GM19468 (cell line): ENCODE results near the gene ZFP14.
"Not testable (repeated sequence)": the region's sequence is repeated elsewhere in the genome, so short reads cannot be mapped to it uniquely, and the experiment has no call there.

ENCODE experiments used
- ATAC-seq: cut with Tn5 transposase; IDR thresholded peaks from one replicate; pipeline ENCODE4 v1.9.1; 2021; ENCODE audit warnings: mild to moderate bottlenecking, moderate library complexity, moderate number of reproducible peaks; ENCODE audit not compliant: unreplicated experiment; ENCODE audit errors: extremely low read depth

Gene ZFP14

DNA sequence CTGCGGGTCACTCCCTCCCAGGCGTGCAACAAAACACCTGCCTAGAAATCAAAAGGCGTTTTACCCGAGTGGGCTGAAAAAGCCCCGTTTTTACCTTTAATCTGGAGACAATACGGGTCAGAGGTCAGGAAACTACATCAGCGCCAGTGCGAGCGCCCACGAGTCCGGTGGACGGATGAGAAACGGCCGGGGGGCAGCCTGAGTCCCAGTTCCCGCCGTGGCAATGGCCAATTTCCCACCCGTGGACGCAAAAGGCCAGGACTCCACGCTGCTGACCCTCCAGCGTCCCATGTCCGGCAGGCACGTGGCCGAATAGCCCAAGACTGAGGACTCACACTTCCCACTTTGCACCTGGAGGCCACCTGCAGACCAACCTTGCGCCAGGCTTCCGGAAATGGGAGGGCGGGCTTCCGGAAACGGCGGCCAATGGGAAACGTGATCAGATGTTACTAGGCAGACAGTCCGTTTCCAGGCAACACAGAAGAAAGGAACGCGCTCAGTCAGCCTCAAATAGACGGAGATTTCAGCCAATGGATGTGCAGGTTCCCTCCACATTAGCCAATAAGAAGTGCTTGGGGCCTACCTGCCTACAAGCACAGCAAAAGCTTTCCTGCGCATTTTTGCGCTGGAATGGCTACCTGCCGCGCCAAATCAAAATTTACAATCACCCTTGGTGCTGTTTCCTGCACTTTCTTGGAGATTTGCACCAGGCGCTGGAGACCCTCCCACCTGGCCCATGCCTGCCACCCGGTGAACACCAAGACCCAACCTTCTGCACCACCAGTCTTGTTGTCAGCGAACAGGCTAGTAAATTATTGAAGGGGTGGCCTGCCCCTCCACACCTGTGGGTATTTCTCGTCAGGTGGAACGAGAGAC lies 47.4 kb downstream of the ZFP14 start:
- no peak for ATAC-seq

DNA sequence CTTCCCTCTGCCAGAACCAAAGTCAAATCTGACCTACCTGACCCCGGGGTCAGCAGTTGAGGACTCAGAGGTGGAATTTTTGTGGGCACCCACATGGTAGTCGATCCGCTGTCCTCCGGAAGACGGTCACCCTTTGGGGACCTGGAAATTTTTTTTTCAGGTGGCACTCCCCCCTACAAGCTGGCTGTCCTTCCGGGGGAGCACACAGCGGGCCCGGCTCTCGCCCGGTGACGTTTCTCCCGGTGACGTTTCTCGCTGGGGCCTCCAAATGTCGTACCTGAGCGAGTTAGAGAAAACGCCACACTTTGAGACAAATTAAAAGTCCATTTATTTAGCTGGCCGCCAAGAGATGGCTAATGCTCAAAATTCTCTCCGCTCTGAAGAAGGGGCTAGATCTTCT lies 48.8 kb downstream of the ZFP14 start:
- ATAC-seq: no peak

DNA sequence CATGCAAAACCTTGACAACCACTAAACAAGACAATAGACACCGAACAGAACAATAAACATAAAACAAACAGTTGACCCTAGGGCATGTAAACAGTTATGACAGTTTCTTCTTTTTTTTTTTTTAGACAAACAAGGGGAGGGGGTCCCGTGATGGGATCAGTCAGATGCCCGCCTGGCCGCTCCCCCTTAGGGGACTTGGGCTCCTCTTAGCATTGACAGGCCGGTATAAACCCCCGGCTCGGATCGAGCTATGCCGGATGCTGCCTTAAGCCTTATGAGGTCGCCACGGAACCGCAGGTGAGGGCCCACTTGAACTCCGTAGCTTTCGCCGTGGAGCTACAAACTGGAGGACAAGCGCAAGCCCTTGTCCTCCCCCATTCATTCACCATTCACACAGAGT lies 49.5 kb downstream of the ZFP14 start:
- ATAC-seq: not testable (repeated sequence)

DNA sequence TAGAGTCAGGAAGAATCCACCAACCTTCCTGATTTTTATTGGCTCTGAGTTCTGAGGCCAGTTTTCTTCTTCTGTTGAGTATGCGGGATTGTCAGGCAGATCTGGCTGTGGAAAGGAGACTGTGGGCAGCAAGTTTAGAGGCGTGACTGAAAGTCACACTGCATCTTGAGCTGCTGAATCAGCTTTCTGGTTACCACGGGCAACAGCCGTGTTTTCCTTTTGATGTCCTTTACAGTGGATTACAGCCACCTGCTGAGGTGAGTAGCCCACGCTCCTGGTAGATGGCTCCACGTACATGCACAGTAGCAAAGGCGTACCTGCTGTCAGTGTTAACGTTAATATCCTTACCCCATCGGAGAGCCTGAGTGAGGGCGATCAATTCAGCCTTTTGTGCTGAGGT lies 52.4 kb downstream of the ZFP14 start:
- not testable (repeated sequence) for ATAC-seq

DNA sequence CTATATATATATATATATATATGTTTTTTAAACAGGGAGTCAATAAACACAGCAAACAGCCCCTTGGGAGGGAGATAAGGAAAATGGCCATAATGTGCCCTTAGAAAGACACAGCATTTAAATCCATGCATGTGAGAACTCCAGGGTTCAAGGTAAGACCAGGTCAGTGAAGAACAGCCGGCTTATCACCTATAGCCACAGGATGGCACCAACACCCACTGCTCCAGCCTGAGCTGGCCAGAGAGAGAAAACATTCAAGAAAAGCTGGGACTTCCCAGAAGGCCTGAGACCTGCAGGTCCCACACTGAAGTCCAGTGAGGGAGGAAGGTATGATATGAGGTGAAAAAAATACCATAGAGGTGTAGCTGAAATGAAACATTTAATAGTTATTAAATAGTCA lies 63.8 kb downstream of the ZFP14 start:
- ATAC-seq: not testable (repeated sequence)

DNA sequence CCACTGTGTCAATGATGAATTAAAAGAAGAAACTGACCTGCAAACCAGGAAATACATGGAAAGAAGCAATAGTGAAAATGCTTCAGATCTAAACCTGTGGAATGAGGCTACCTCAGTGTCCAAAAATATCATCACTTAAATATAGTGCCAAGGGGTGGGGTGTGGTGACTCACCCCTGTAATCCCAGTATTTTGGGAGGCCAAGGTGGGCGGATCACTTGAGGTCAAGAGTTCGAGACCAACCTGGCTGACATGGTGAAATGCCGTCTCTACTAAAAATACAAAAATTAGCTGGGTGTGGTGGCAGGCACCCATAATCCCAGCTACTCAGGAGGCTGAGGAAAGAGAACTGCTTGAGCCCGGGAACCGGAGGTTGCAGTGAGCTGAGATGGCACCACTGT lies 64.9 kb downstream of the ZFP14 start:
- ATAC-seq: not testable (repeated sequence)

DNA sequence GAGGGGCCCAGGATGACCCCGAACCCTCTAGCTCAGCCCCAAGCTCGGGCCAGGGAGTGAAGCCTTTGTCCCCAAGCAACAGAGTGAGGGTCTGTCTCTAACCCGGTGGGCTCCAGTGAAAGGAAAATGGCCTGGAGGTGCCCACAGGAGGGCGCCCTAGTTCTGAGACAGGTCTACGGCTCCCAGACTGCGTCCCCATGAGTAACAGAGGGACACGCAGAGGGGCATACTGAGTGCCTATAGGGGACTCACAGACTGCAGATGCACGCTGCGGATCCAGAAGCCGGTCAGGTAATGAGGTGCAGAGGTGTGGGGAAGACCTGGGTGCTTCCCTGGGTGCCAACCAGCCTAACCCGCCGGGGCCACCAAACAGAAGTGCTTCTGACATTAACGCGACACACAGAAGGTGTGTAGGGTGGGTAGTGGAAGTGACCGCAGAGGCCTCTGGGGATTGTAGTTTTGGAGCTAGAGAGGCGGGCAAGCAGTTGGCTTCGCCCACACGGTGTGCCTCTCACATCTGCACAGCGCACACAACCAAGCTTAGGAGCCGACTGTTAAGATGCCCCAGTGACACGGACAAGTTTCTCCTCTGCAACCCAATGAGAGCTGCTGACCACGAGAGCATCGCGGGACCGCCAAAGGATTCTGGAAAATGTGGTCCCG lies 67.8 kb downstream of the ZFP14 start:
- not testable (repeated sequence) for ATAC-seq

DNA sequence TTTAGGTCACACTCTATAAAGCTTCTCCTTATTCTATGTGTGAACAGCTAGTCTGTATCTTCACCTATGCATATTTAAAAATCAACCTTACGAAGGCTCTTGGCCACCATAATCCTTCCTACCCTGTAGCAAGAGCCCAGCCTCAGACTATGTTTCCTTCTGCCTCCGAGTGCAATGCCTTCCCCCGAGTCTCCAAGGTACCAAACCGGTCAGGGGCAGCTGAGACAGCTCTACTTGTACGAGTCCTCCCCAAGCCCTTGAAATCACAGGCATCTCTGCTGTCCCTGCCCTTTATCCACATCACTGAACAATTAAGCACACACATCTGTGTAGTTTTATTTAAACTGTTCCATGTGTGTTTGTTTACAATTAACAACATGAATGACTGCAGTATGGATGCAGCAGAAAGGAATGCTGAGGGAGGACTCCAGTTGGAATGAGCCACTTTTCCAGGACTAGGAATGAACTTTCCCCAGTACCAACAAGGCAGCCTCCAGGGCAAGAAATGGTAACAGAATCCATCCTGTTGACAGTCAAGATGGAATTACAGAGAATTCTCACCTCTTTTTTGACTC lies 68.5 kb downstream of the ZFP14 start:
- not testable (repeated sequence) for ATAC-seq

DNA sequence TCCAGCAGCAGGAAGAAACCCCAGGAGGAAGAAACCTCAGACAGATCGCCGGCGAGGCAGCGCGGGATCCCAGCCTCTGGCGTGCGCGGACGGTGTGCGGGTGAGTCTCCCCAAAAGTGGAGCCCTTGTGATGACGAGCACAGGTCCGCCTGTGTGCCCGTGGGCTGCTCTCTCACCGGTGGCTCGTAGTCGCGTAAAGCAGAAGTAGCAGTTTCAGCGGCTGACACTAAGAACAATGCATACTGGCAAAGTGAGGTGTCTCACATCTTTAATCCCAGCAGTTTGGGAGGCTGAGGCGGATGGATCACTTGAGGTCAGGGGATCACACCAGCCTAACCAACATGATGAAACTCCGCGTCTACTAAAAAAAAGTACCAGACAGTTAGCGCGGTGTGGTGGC lies 69.2 kb downstream of the ZFP14 start:
- not testable (repeated sequence) for ATAC-seq

DNA sequence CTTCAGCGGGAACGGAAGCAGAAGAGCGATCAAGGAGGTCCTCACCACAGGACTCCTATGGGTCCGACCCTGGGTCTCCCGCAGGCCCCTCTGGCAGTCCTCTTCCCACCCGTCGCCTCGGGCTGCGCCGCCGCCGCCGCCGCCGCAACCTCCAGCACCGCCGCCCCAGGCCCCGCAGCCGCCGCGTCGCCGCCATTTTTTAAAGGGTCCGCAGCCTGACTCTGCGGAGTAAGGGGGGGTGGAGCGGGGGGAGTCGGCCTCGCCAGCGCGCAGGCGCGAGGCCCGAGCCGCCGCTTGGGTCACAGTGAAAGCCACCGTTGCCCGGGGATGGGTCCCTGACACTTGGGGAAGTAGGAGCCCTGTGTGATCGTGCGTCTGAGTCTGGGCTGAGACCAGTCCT lies 69.7 kb downstream of the ZFP14 start:
- not testable (repeated sequence) for ATAC-seq

DNA sequence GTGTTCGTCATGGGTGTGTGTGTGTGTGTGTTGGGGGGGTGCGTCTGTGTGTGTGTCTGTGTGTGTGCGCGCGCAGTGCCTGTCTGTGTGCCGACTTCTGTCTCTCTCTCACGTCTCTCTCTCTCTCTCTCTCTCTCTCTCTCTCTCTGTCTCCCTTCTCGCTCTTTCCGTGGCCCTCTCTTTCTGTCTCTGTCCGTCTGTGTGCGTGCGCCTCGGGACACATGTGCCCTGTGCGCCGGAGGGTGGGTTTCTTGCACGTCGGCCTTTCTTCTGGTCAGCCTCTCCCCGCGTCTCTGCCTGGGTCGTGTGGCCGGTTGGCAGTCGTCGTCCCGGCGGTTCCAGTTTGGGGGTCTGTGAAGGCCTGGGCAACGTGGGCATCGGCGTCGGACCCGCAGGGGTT lies 86.7 kb downstream of the ZFP14 start:
- ATAC-seq: not testable (repeated sequence)
